ENCODE data around the gene DDX31. TPM values are rescaled to one million over a fixed set of nuclear protein-coding genes. Genes with fewer than 3 reads are reported as not detected.

DDX31 gene
- total RNA-seq, 1 experiment from 2014 or later = 28.4 TPM

- Mint-ChIP-seq H3K36me3 (ENCODE audit: insufficient read depth in 1 of 3, low read depth in 3 of 3) (no peaks in the 10 kb centered on the region), H3K4me3 (peak overlapping the region; percentile 27 to 44; a peak in 4 of 5 replicates), H3K27me3 (ENCODE audit: low read depth) (peaks cover 95% of the 10 kb centered on the region), H3K27ac (no peak overlapping the region), H3K4me1 (peaks cover 30 to 59% of the 10 kb centered on the region in 2 experiments), H3K9me3 (peaks cover 6 to 10% of the 10 kb centered on the region in 2 experiments; a peak in 4 of 5 replicates)
- H3K79me2 ChIP-seq (ENCODE audit: insufficient read depth, low read length) = no peaks in the 10 kb centered on the region
- no peaks in the 10 kb centered on the region for H3K9me3 ChIP-seq (ENCODE audit: control insufficient read depth, low read depth, low read length)
- H3K23me2 ChIP-seq (ENCODE audit: insufficient read length, low read depth, low read length, poor library complexity, severe bottlenecking) = peaks cover 13% of the 10 kb centered on the region
- TF ChIP-seq CTCF (conservative IDR thresholded peaks at IDR 0.05) = no peak
- 0 out of 2 replicates have a peak overlapping the region, but pooled peaks have one; percentile 6 for H3K14ac ChIP-seq (ENCODE audit: insufficient read depth, low read length)
- H3K27me3 ChIP-seq (ENCODE audit: insufficient read depth, low read length) = peaks cover 93% of the 10 kb centered on the region
- no peak overlapping the region for H3K9ac ChIP-seq (ENCODE audit: extremely low read depth, insufficient read length, low read length)
- DNase-seq = no peak
- H3K18ac ChIP-seq (ENCODE audit: insufficient read length, low read depth, low read length) = no peak overlapping the region
- no peak overlapping the region for H2AFZ ChIP-seq (ENCODE audit: low read length)
- H4K20me1 ChIP-seq (ENCODE audit: control insufficient read depth, insufficient read depth, insufficient read length) = peaks cover 3% of the 10 kb centered on the region
- no CpG with 5 or more reads among the region's 42 CpGs for WGBS (ENCODE audit: extremely low coverage, insufficient read length, low lambda C conversion rate)
- no peak overlapping the region for H3T11ph ChIP-seq (ENCODE audit: low read length)
- no peak overlapping the region for H3K27ac ChIP-seq (ENCODE audit: insufficient read length, low read depth, low read length)
- H4K5ac ChIP-seq (ENCODE audit: insufficient read length, low read depth, low read length) = no peak overlapping the region
- no peak overlapping the region for H2BK20ac ChIP-seq (ENCODE audit: low read depth, low read length, poor library complexity, severe bottlenecking)
- peak overlapping the region; percentile 9 for H3K4me2 ChIP-seq (ENCODE audit: insufficient read depth, insufficient read length, low read length)
- no peak overlapping the region for H4K91ac ChIP-seq (ENCODE audit: insufficient read length, low read depth, low read length)
- no peak overlapping the region for H2BK12ac ChIP-seq (ENCODE audit: insufficient read length, low read depth, low read length)
- H2BK120ac ChIP-seq (ENCODE audit: low read depth, low read length, poor library complexity, severe bottlenecking) = no peak overlapping the region
- H3K4me1 ChIP-seq (ENCODE audit: insufficient read depth, low read length) = peaks cover 2% of the 10 kb centered on the region; the same call in 1 of the 2 replicates
- no peak overlapping the region for H3K23ac ChIP-seq (ENCODE audit: insufficient read length, low read depth, low read length)
- no peak overlapping the region for H2AK5ac ChIP-seq (ENCODE audit: insufficient read length, low read length)
- no peak overlapping the region for H2BK5ac ChIP-seq (ENCODE audit: insufficient read length, low read length)
- no peak overlapping the region for H3K4ac ChIP-seq (ENCODE audit: low read depth, low read length)
- no peak overlapping the region for H4K8ac ChIP-seq (replicated peaks; ENCODE audit: insufficient read length, low read depth, low read length)
- H2BK15ac ChIP-seq (ENCODE audit: low read depth, low read length) = no peak overlapping the region
- no peak overlapping the region for H3K56ac ChIP-seq (ENCODE audit: insufficient read length, low read depth, low read length)
- H3K79me1 ChIP-seq (ENCODE audit: insufficient read depth, low read depth, low read length, poor library complexity, severe bottlenecking) = no peaks in the 10 kb centered on the region
Measured at GRCh38 chr9:132585954-132586829, 83.6 kb downstream of the DDX31 start.
